Activated gamma-delta T cell treated with anti-CD3 and anti-CD28 coated beads, Interleukin-2, amount 50 U/mL, for 16 hours (primary cell): ENCODE data around the gene TKT.

Experiments used
- DNase-seq: peaks from one replicate; pipeline ENCODE4 v3.0.0-alpha.2; 2020; ENCODE audit warnings: low read depth

TKT gene

GRCh38 chr3:53239800-53240199 is 16.0 kb downstream of the TKT start:
- DNase-seq: no peak

DNA sequence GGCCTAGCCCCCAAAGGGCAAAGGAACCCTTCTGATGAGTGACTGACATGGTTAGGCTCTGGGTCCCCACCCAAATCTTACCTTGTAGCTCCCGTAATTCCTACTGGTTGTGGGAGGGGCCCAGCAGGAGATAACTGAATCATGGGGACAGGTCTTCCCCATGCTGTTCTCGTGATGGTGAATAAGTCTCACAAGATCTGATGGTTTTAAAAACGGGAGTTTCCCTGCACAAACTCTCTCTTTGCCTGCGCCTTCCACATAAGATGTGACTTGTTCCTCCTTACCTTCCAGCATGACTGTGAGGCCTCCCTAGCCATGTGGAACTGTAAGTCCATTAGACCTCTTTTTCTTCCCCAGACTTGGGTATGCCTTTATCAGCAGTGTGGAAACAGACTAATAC is 16.9 kb downstream of the TKT start:
- DNase-seq: no peak

DNA sequence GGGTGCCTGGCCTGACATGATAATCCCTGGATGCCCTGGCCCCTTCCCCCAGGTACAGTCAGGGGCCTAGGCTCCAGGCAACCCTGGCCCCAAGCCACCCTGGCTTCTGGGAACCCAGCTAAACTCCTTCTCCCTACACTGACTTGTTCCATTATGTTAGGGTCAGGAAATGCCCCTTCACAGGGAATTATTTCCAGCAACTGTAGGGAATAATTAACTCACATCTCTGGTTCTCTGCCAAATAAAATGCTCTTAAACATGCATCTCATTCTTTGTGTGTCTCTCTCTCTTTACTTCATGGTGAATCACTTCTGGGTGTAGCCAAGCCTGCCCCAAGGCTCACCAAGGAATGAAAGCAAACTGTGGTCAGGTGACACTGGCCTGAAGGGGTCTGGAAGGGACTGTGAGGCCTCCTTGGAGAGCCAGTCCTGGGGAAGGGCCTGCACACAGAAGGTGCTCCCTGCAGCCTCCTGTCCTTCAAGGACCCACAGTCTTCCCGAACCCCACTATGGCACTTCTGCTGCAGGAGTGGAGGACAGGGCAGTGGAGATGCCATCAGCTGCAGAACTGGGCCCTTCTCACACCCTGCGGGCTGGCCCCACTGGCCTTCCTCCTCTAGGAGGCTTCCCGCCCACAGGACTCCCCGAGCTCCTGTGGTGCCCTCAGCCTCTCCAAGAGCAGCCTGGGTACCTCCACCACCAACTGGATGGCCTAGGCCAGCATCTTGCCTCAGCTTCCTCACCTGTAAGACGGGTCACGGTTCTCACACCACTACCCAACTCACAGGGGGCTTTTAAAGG is 17.6 kb downstream of the TKT start:
- no peak for DNase-seq

- no peak for DNase-seq
These were observed 19.5 kb downstream of the TKT start for GRCh38 chr3:53236112-53236841.

GRCh38 chr3:53235545-53235944 is 20.3 kb downstream of the TKT start:
- DNase-seq: no peak

DNA sequence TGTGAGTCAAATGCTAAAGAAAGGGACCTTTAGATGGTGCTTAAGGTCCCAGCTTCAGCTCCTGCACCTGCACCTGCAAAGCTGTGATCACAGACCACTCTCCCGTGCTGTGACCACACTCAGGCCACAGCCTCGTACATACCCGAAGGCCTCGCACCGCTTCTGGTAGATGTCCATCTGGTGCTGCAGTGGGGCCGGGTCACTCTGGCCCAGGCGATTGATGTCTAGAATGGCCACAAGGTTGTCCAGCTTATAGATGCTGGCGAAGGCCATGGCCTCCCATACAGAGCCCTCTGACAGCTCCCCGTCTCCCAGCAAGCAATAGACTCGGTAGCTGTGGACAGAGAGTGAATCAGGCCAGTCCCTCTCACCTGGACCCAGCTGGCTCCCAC is 21.0 kb downstream of the TKT start:
- DNase-seq: no peak

DNA sequence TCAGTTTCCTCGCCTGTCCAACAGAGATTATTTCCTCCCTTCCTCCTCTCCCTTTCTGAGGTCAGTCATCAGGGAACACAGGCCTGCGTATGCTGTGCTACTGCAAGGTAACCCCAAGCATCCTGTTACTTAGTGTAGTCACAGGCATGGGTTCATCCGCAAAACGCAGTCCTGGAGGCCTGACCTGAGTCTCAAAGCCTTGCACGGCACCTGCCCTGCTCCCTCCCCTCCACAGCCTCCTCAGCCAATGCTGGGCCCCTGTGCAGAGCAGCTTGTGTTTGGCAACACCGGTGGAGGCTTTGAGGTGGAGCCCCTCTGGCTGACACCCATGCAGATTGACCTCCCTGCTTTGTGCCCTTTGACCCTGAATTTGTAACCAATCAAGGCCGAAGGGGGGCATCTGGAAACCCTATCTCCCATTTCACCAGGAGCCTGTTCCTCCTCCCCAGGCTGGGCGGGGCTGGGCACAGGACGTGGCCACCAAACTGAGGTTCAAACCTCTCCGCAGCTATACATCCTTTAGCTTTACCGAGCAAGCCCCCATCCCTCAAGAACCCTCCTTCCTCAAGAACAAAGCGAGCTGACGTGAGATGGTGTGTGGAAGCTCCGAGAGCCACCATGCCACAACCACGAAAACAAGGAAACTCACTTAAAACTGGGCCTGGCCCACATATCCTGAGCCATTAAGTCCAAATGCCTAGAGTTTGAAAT is 21.5 kb downstream of the TKT start:
- DNase-seq: no peak

- no peak for DNase-seq
These were observed 23.0 kb downstream of the TKT start for GRCh38 chr3:53232641-53233377.

DNA sequence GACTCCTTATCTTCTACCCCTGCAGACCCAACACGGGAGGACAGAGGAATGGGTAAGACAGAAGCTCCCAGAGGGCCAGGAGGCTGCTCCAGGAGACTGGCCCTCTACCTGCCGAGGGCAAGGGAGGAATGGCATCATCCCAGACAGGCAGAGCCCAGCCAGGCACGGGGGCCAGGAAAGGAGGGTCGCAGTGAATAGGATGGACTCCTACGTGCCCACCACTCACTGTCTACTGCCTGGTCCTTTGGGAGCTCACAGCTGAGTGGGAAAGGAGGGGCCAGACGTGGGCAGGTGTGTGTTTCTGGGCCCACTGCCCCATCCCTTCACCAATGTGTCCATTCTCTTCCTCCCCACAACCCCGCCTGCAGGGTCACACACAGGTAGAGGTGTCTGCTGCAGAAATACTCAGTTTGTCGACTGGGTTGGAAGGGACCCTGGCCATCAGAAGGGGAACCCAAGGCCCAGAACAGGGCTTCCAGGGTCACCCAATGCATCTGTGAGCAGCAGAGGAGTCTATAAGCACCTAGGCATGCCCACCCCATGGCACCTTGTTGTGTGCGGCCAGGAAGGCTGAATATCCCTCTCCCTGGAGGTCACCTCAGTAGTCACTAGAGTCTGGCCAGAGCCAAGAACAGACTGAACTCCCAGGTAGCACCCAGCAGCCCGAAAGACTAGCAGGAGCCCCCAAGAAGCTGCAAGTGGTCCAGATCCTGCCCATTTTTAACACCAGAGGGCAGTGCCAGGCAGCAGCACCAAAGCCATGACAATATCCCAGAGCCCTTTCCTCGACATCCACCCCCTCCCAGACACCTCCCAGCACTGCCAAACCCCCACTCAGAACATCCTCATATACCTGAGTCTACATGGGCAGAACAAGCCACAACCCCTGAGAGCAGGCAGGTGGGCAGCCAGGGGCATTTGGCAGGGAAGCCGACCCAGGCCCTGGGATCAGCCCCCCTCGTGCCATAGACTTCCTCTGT is 24.0 kb downstream of the TKT start:
- DNase-seq: no peak

DNA sequence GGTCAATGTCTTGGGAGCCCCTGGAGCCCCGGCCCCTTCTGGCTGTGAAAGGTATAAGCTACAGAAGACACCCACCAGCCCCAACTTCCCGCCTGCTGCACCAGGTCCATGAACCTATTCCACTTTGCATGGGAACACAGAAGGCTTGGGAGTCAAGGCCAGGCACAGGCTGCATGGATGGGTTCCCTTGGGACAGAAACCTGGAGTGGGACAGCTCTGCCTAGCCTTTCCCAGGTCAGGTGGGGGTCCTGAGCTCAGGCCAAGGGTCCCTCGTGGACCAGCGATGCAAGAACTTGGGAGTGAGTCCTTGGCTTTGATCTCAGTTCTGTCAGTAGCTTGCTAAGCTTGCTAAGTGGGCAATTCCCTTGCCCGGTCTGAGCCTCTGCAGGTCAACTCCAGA is 25.0 kb downstream of the TKT start:
- DNase-seq: no peak

- DNase-seq: no peak
These were observed 25.7 kb downstream of the TKT start for GRCh38 chr3:53230041-53230621.

GRCh38 chr3:53229606-53230005 is 26.2 kb downstream of the TKT start:
- no peak for DNase-seq

DNA sequence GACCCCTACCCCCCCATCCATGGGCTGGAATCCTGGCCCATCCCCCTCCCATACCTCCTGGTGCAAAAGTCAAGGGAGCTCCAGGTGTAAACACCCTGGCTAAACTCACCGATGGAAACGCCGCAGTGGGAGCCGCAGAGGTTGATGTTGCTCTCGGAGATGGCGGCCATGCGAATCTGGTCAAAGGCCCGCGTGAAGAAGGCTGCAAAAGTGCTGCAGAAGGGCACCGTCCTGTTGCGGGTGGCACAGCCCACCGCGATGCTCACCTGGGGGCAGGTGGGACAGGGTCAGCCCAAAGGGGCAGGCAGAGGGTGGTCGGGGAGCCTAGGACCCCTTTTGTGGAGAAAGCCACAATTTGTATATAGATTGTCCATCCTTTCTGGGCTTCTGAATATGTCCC is 26.7 kb downstream of the TKT start:
- no peak for DNase-seq

DNA sequence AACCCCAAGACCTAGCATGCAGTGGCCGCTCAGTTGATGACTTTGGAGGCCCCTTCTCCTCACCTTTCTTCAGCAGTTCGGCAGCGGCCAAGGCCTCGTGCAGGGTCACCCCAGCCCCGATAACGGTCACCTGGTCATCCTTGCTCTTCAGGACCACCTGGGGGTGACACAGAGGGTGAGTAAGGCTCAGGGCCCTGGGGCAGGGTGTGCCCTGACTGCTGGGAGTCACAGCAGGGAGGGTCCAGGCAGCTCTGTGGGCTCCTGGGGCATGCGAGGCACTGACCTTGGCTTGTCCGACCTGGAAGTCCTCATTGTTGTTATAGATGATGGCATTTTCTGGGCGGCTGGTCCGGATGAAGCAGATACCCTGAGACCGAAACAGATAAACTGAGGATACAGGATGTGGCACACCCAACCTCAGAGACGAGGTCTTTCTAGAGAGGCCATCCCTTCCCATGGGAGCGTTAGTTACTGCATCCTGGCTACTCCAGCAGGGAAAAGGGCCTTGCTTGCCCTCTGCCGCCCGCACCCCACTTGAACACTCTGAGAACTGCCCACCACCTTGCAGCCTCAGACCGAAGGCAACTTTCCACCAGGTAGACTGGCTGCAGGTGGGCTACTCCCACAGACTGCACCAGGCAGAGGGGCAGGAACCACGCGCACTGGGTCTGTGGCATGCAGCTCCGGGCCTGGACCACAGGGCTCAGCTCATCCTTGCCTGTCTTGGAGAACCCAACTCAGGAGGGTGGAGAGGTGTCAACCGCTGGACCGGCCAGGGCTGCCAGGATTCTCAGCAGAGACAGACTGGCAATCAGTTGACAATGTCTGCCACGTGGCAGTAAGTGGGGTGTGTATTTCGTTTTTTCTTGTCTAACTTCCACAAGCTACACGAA is 27.6 kb downstream of the TKT start:
- no peak for DNase-seq

DNA sequence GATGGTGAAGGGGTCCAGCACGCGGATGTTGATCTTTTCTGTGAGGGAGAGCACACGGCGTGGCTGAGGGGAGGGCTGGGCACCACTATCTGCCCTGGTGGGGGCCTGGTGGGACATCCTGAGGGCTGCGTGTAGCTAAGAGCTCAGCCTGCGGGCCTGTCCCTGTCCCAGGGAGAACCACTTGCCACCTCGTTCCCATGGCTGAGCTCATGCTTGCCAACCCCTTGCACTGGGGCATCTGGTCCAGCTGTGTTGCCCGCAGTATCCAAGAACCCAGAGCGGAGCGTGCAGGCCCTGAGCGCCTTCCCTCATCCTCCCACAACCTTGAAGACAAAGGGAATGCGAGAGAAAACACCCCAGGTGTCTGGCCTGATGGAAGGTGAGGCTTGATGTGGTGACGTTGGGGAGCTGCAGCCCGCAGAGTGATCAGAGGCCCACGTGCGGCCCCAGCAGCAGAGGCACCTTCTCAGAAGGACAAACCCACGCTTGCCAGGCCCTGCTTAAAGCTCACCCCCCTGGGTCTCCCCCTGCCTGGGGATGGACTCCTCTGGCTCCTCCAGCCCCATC is 28.9 kb downstream of the TKT start:
- no peak for DNase-seq

- DNase-seq: no peak
These were observed 29.5 kb downstream of the TKT start for GRCh38 chr3:53226142-53226840.

- no peak for DNase-seq
These were observed 30.2 kb downstream of the TKT start for GRCh38 chr3:53225651-53226050.

- no peak for DNase-seq
These were observed 30.6 kb downstream of the TKT start for GRCh38 chr3:53225181-53225580.

GRCh38 chr3:53224536-53224935 is 31.3 kb downstream of the TKT start:
- no peak for DNase-seq
